NCI-H2196 (cell line): Measurements from ENCODE around the gene TMPRSS6.

Source experiments
- DNase-seq: peaks from one replicate; lab custom pipeline; 2025; ENCODE audit not compliant: unreplicated experiment; lab: John Stamatoyannopoulos, UW

The TMPRSS6 gene

GRCh38 chr22:37017356-37017755, 92.2 kb downstream of the TMPRSS6 start:
- DNase-seq, result no peak

- no peak for DNase-seq
Measured at GRCh38 chr22:37016134-37016910, 93.2 kb downstream of the TMPRSS6 start.

- no peak for DNase-seq
Measured at GRCh38 chr22:37015587-37015878, 94.0 kb downstream of the TMPRSS6 start.
